Sigmoid colon (tissue), 4 donors: ENCODE data around the gene TMEM222.

Experiments used
- EP300 ChIP-seq, 4 donors: sonication (generic); formaldehyde crosslinking; IDR thresholded peaks; one replicate each; pipeline ENCODE4 v1.6.1; 2017; ENCODE audit warnings: antibody characterized with exemption in 4 of 4
- POLR2A ChIP-seq, 2 donors: fragments of 450-650 bp; IDR thresholded peaks; one replicate each; pipeline ENCODE4 v1.6.1; 2016; ENCODE audit warnings: antibody characterized with exemption in 2 of 2, mild to moderate bottlenecking in 2 of 2, moderate library complexity in 2 of 2
- POLR2AphosphoS5 ChIP-seq, 4 donors: sonication (generic); formaldehyde crosslinking; IDR thresholded peaks; one replicate each; pipeline ENCODE4 v1.6.1; 2017; ENCODE audit warnings: antibody characterized with exemption in 4 of 4
- TF ChIP-seq, protein P1 (sequence below), 4 experiments: fragments of 450-650 bp in 3 of 4; fragments of 200-600 bp in 1 of 4; IDR thresholded peaks; one replicate each; pipeline ENCODE4 v1.5.1; 2016 to 2019; ENCODE audit warnings: antibody characterized with exemption in 4 of 4, mild to moderate bottlenecking in 3 of 4, moderate library complexity in 2 of 4

DNA sequence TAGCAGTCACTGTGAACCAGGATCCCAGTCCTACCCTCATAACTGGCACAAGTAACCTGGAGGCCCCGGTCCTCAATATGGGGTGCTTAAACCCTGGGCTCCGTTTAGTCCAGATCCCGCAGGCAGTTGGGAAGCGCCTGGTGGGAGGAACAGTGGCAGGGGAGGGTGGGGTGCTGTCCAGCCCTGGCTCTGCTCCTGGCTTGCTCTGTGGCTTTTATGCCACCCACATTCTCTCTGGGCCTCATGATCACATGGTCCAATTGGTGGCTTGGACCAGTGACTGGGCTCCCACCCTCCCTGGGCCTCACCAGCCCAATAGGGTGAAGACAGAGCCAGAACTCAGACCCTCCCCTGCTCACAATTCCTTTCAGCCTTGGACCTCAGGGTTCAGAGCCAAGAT lies 58.3 kb downstream of the TMEM222 start:
- no peak for TF ChIP-seq POLR2A (IDR thresholded peaks at IDR 0.05)
- TF ChIP-seq, protein P1, sequence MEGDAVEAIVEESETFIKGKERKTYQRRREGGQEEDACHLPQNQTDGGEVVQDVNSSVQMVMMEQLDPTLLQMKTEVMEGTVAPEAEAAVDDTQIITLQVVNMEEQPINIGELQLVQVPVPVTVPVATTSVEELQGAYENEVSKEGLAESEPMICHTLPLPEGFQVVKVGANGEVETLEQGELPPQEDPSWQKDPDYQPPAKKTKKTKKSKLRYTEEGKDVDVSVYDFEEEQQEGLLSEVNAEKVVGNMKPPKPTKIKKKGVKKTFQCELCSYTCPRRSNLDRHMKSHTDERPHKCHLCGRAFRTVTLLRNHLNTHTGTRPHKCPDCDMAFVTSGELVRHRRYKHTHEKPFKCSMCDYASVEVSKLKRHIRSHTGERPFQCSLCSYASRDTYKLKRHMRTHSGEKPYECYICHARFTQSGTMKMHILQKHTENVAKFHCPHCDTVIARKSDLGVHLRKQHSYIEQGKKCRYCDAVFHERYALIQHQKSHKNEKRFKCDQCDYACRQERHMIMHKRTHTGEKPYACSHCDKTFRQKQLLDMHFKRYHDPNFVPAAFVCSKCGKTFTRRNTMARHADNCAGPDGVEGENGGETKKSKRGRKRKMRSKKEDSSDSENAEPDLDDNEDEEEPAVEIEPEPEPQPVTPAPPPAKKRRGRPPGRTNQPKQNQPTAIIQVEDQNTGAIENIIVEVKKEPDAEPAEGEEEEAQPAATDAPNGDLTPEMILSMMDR (IDR thresholded peaks at IDR 0.05), result no peak
- TF ChIP-seq POLR2AphosphoS5 (IDR thresholded peaks at IDR 0.05), result no peak
- no peak for TF ChIP-seq EP300 (IDR thresholded peaks at IDR 0.05)
